Motor neuron (in vitro differentiated cells): ENCODE measurements around the gene BNC2. TPM values are rescaled to one million over a fixed set of nuclear protein-coding genes. Genes with fewer than 3 reads are reported as not detected.
"Not testable (repeated sequence)": the region's sequence is repeated elsewhere in the genome, so short reads cannot be mapped to it uniquely, and the experiment has no call there.

Experiments
- ATAC-seq, 8 experiments: fragments of 200-7000 bp; cut with Tn5 transposase; replicated peaks in 6 of 8; 2 replicates each; pipeline ENCODE4 v1.8.0; 2021; ENCODE audit warnings: mild to moderate bottlenecking in 8 of 8, moderate library complexity in 8 of 8
- H3K27ac ChIP-seq, 2 donors: fragments of 250-450 bp; sonication (Bioruptor Pico); 2 replicates each; pipeline ENCODE4 v1.9.0; 2021; ENCODE audit warnings: antibody characterized with exemption in 2 of 2, mild to moderate bottlenecking in 2 of 2, moderate library complexity in 1 of 2
- H3K4me1 ChIP-seq, 2 donors: fragments of 250-450 bp; sonication (Bioruptor Pico); replicated peaks in 1 of 2; 2 replicates each; pipeline ENCODE4 v1.6.1; 2021; ENCODE audit warnings: antibody characterized with exemption in 2 of 2, mild to moderate bottlenecking in 2 of 2, moderate library complexity in 1 of 2
- H3K4me3 ChIP-seq, 5 donors: fragments of 250-450 bp; sonication (Bioruptor Pico); 2 replicates each; pipeline ENCODE4 v1.9.0; 2021; ENCODE audit warnings: antibody characterized with exemption in 5 of 5, mild to moderate bottlenecking in 5 of 5, moderate library complexity in 4 of 5
- WGBS, 10 experiments: fragments of 450-650 bp; shearing (Covaris generic); methylation state at CpG; one replicate each; pipeline ENCODE4 v1.0.0; 2022; 5-methylcytosine and 5-hydroxymethylcytosine counted together
- in situ Hi-C, 9 experiments: fragments of 400-800 bp; cut with MboI; loops; one replicate each; pipeline ENCODE4 v1.15.0; 2021; ENCODE audit warnings: low sequenced_read_pairs in 9 of 9, low pct_unique_long_range_greater_than_20kb in 2 of 9; ENCODE audit not compliant: unreplicated experiment in 9 of 9
- total RNA-seq, 8 experiments: library from RNA; unstranded; fragments of 300-600 nt; gene quantifications; 2 replicates each; pipeline versions ENCODE4 v1.2.3 to v1.2.4, GENCODE V29; 2022

BNC2 gene, protein sequence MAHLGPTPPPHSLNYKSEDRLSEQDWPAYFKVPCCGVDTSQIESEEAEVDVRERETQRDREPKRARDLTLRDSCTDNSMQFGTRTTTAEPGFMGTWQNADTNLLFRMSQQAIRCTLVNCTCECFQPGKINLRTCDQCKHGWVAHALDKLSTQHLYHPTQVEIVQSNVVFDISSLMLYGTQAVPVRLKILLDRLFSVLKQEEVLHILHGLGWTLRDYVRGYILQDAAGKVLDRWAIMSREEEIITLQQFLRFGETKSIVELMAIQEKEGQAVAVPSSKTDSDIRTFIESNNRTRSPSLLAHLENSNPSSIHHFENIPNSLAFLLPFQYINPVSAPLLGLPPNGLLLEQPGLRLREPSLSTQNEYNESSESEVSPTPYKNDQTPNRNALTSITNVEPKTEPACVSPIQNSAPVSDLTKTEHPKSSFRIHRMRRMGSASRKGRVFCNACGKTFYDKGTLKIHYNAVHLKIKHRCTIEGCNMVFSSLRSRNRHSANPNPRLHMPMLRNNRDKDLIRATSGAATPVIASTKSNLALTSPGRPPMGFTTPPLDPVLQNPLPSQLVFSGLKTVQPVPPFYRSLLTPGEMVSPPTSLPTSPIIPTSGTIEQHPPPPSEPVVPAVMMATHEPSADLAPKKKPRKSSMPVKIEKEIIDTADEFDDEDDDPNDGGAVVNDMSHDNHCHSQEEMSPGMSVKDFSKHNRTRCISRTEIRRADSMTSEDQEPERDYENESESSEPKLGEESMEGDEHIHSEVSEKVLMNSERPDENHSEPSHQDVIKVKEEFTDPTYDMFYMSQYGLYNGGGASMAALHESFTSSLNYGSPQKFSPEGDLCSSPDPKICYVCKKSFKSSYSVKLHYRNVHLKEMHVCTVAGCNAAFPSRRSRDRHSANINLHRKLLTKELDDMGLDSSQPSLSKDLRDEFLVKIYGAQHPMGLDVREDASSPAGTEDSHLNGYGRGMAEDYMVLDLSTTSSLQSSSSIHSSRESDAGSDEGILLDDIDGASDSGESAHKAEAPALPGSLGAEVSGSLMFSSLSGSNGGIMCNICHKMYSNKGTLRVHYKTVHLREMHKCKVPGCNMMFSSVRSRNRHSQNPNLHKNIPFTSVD
- 10 to 100 TPM in 2 of 8 experiments, 1 to 10 TPM in 4, under 1 TPM in 2; 0.54 to 42.8 (median 4.3) TPM for total RNA-seq

DNA sequence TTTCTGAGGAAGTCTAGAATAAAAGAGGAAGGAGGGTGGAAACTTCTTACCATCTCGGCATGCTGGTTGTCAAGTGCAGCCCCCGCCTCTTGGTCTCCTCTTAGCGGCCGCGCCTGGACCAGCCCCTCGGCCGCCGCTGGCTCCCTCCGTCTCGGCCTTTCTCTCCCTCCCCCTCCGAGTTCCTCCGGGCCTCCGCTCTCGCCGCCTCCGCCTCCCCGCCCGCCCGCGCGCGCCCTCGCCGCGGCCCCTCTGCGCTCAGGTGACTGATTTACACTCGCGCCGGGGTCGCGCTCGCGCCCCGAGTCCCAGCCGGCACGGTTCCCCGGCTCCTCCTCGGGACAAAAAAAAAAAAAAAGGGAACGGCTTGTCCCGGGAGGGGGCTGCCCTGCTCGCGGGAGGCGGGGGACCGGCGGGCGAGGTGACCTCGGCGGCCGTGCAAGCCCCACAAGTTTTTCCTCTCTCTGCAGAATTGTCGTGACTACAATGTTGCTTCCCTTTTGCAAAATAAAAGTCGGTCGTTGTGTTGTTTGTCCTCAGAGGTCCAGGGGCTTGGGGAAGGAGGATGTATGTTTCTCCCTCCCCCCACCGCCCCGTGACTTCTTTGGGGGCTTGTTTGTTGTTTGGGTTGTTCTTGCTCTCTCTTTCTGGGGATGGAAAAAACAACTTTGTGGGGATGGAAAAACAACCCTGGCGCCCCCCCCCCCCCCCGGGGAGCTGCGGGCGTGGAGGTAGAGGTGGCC, at the start of gene BNC2:
BNC2 (minus strand) TSS at position 75 of the 740 bp plus-strand sequence; CDS start at position 53, 22 bp downstream.
- peak; percentile 56 to 94 (median 88) for ATAC-seq
- 0% methylated on average over 2 of the region's 58 CpGs; no CpG with 5 or more reads in 9 of the 10 experiments for WGBS, 10 experiments
- in situ Hi-C loops: no loop called here
- H3K27ac ChIP-seq: no peak within 1 kb of the TSS
- peaks cover 0 to 6% of the 10 kb centered on the region in 2 donors for H3K4me1 ChIP-seq
- peak within 1 kb of the TSS; percentile 42 to 48 (median 46) for H3K4me3 ChIP-seq

DNA sequence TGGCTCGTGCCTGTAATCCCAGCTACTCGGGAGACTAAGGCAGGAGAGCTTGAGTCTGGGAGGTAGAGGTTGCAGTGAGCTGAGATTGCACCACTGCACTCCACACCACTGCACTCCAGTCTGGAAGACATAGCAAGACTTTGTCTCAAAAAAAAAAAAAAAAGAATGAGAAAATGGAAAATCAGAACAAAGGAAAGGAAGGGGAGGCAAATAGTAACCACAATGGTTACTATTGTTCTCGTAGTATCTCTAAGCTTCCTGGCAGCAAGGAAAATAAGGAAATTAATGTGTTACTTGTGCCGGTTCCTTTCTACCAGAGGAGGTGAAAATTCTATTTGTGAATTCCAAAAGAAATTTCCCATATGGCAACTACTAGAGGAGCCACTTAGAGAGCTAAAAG, 48.5 kb upstream of the BNC2 start:
- H3K4me3 ChIP-seq: no peak overlapping the region
- no peaks in the 10 kb centered on the region for H3K4me1 ChIP-seq
- ATAC-seq: no peak
- in situ Hi-C loops: no loop called here
- 45 to 95% (median 83%) methylated on average over 2 to 4 of the region's 4 CpGs; no CpG with 5 or more reads in 1 of the 10 experiments for WGBS, 10 experiments
- H3K27ac ChIP-seq: no peak overlapping the region

DNA sequence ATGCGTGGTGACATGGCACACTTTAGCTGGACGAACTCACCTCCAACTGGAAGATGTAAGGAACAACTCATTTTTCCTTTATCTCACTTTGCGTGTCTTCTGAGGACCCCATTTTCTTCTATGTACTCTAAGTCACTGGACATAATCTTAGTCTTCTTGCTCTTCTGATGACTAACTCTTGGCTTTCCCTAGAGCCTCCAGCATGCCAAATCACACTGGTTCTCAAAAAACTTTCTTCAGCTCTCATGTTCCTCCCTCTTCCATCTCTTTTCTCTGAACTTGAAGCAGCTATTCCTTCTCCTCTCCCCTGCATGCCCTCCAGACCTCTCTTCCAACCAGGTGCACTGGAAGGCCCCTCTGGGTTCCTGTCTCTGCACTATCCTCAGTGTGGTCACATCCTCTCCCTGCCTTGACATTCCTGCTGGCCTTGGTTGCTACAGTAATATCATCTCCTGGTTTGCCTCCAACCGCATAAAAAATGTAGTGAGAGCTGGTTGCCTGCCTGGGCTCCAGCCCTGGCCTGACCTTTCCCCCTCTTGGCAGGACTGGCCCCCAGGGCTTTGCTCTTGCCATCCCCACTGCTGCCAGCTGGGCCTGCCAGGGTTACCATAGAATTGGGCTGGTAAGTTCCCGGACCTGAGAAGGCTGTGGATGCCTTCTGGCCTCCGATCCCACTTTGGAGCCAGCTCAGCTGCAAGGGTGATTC, 44.8 kb upstream of the BNC2 start:
- no peak for ATAC-seq
- Histone ChIP-seq H3K4me1 (no peaks in the 10 kb centered on the region), H3K27ac (no peak overlapping the region), H3K4me3 (no peak overlapping the region)
- 71 to 100% (median 86%) methylated on average over 1 to 3 of the region's 6 CpGs for WGBS, 10 experiments
- in situ Hi-C loops: no loop called here

DNA sequence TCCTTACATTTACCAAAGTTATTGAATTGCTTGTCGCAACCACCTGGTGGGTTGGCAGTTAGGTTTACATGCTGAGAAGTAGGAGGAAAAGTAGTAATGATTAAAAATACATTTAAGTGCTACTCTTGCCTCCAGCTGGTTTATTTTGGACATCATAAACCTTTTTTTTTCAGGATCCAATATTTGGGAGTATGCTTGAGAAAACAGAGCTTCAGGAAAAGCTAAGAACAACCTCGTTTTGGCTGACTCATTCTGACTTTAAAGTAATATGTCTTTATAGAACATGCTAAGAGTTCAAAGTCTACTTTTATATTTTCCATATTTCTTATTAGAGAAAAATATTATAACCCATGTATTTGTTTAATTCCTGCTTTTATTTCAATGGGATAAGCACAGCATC, 41.7 kb upstream of the BNC2 start:
- ATAC-seq: no peak
- Histone ChIP-seq H3K4me3 (no peak overlapping the region), H3K27ac (no peak overlapping the region), H3K4me1 (no peaks in the 10 kb centered on the region)
- in situ Hi-C loops: no loop called here
- 44 to 100% (median 82%) methylated on average over 1 to 2 of the region's 2 CpGs; no CpG with 5 or more reads in 2 of the 10 experiments for WGBS, 10 experiments

DNA sequence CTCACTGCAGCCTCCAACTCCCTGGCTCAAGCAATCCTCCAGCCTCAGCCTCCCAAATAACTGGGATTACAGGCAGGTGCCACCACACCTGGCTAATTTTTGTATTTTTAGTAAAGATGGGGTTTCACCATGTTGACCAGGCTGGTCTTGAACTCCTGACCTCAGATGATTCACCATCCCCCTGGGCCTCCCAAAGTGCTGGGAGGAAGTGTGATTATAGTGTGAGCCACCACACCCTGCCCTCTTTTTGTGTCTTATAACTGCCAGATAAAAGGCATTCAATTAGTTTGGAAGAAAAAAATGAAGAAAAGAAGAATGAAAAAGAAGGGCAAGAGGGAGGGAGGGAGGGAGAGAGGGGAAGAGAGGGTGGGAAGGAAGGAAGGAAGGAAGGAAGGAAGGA, 37.7 kb upstream of the BNC2 start:
- in situ Hi-C loops, H3K4me3 ChIP-seq, ATAC-seq, H3K4me1 ChIP-seq, H3K27ac ChIP-seq: not testable (repeated sequence)

DNA sequence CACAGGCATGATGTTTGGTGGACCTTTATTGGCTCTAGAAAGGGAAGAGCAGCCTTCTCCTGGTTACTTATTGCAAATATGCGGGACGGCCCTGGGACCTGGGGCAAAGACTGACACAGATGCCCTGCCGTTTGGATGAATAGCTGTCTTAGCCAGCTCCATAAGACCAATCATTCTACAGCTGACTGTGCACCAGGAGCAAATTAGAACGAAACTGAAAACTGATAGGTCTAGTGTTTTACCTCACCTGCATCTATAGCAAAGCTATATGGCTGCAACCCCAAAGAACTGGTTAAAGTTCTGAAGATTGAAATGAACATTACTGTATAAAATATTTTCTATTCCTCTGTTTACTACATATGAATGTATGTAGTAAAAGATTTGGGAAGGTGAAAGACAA, 34.2 kb upstream of the BNC2 start:
- 29 to 95% (median 80%) methylated on average over 1 to 4 of the region's 4 CpGs; no CpG with 5 or more reads in 1 of the 10 experiments for WGBS, 10 experiments
- Histone ChIP-seq H3K27ac (no peak overlapping the region), H3K4me3 (no peak overlapping the region), H3K4me1 (no peaks in the 10 kb centered on the region)
- ATAC-seq: no peak
- in situ Hi-C loops: no loop called here

DNA sequence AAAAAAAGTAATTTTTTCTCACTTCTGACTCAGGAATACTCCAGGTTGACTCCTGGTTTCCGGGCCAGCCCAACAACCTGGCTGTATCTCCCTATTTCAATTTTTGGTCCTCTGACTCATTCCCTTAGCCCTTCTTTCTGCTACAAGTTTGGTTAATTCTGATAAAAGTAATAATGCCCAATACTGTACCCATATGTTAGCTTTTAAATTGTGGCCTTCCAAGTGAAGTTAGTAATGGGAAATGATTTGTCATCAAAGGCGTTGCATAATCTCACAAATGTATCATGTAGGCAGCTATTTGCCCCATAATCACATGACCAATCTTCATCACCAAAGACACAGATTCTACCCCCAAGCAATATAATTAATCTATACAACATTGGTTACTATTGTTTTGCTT, 31.1 kb upstream of the BNC2 start:
- ATAC-seq: no peak
- Histone ChIP-seq H3K27ac (no peak overlapping the region), H3K4me3 (no peak overlapping the region), H3K4me1 (no peaks in the 10 kb centered on the region)
- WGBS, 10 experiments: 14 to 100% (median 100%) methylated on average over 1 to 2 of the region's 2 CpGs; no CpG with 5 or more reads in 1 of the 10 experiments
- in situ Hi-C loops: no loop called here

DNA sequence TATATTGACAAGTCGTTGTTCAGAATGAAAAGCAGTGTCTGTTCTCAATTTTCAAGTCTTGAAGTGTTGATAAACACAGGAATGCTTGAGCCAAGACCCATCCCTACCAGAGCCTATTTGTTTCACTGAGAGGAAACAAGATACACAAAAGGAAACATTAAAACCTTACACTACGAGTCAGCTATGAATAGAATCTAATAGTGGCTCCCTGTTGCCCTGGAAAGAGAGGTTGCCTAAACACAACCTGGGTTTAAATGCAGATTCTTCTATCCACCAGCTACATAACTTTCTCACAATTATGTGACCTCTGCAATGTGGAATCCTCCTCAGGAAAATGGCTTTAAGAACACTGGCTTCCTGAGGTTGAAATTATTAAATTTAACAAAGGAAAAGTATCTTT, 29.1 kb upstream of the BNC2 start:
- Histone ChIP-seq H3K4me3 (no peak overlapping the region), H3K27ac (no peak overlapping the region), H3K4me1 (no peaks in the 10 kb centered on the region)
- in situ Hi-C loops: no loop called here
- peak in 1 of 8 experiments; percentile 61 for ATAC-seq
- 0 to 54% (median 23%) methylated on average over 1 to 2 of the region's 2 CpGs for WGBS, 10 experiments

DNA sequence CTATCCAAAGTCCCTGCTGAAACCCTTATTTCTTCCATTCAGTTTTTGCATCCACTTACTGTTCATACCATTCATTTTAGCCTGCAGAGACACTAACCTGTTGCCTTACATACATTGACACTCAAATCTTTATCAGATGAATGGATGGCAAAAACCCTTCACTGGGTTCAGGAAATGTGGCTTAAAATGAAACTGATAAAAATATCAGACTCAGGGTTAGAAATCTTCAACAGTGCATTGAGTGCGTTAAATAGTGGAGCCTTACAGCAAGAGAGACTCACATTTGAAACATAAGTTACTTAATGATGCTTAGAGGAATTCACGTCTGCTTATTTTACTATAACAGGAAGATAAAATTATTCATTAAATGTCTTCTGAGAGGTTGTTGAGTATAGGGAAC, 28.0 kb upstream of the BNC2 start:
- H3K4me1 ChIP-seq: no peaks in the 10 kb centered on the region
- 77 to 100% (median 91%) methylated on average over 1 to 2 of the region's 2 CpGs for whole genome bisulfite sequencing, 10 experiments
- H3K4me3 ChIP-seq: no peak overlapping the region
- ATAC-seq: no peak
- no peak overlapping the region for H3K27ac ChIP-seq
- in situ Hi-C loops: no loop called here

DNA sequence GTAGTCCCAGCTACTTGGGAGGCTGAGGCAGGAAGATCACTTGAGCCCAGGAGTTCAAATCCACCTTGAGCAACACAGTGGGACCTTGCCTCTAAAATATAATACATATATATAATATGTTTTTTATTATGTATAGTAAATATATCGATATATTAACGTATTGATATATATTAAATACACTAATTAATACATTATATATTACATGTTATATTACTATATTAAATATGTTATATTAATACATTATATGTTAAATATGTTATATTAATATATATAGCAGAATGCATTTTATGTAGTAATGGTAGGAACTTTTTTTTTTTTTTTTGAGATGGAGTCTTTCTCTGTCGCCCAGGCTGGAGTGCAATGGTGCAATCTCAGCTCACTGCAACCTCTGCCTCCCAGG, 18.1 kb upstream of the BNC2 start:
- Histone ChIP-seq H3K27ac (no peak overlapping the region), H3K4me1 (peaks cover 0 to 14% of the 10 kb centered on the region in 2 donors), H3K4me3 (no peak overlapping the region)
- WGBS, 10 experiments: 100% methylated on average over 2 to 3 of the region's 3 CpGs; no CpG with 5 or more reads in 5 of the 10 experiments
- ATAC-seq: no peak
- in situ Hi-C loops: no loop called here

DNA sequence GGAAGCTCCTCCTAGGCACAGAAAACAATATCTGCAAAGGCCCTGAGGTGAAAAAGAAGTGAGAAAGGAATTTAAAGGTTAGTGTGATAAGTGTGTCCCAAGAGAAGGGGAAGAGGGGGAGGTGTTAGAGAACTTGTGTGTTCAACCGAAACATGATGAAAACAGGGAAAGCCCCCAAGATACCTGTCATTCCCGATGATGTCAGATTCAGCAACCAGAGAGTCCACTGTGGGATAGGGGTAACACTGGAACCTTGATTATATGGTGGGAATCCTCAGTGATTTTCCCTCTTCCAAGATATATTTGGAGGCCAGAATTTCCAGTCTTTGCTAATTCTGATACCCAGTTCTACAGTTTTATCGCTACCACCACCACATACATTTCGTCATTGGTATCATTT, 15.5 kb upstream of the BNC2 start:
- 71 to 100% (median 93%) methylated on average over 1 to 4 of the region's 4 CpGs for WGBS, 10 experiments
- no peak for ATAC-seq
- Histone ChIP-seq H3K4me3 (no peak overlapping the region), H3K4me1 (peaks cover 0 to 14% of the 10 kb centered on the region in 2 donors), H3K27ac (no peak overlapping the region)
- in situ Hi-C loops: no loop called here

DNA sequence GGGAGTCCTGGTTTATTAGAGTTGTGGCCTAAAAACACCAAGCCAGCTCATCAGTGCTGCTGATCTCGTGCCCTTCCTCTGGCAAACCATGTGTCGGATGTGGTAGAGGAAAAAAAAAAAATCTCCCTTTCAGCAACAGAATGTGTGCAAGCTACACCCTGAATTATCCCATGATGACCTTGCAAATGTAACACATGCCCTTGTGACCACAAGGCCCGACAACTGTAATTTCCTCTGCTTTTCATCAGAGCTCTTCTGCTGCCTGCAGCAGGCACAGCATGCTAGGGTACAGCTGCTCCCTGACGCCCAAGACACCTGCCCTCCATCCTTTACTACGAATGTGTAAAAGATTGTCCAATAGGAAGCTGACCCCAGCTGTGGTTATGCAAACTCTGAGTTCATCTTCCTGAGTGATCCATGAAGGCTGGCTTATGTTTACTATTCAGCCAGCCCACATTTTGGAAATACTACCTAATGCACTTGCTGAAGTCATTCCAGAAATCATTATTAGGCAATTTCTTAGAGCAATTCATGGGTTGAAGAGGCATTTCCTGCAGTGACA, 14.6 kb upstream of the BNC2 start:
- Histone ChIP-seq H3K27ac (peak overlapping the region in 1 of 2 donors; percentile 21), H3K4me3 (no peak overlapping the region), H3K4me1 (peaks cover 0 to 14% of the 10 kb centered on the region in 2 donors)
- 7 to 53% (median 25%) methylated on average over 2 to 5 of the region's 5 CpGs; no CpG with 5 or more reads in 2 of the 10 experiments for WGBS, 10 experiments
- ATAC-seq: peak; percentile 47 to 97 (median 92)
- in situ Hi-C loops: no loop called here
